GM19463 (cell line): ENCODE data around the gene PBX2.
"Not testable (repeated sequence)": the region's sequence is repeated elsewhere in the genome, so short reads cannot be mapped to it uniquely, and the experiment has no call there.

ENCODE experiments used
- ATAC-seq: cut with Tn5 transposase; IDR thresholded peaks from one replicate; pipeline ENCODE4 v1.9.1; 2021; ENCODE audit warnings: mild to moderate bottlenecking, moderate library complexity; ENCODE audit not compliant: unreplicated experiment

The PBX2 gene

GRCh38 chr6:32203426-32204267 is 13.6 kb upstream of the PBX2 start:
- ATAC-seq, result no peak

- no peak for ATAC-seq
Observed at GRCh38 chr6:32202186-32202585, 12.2 kb upstream of the PBX2 start.

- ATAC-seq, result no peak
Observed at GRCh38 chr6:32200711-32201475, 10.9 kb upstream of the PBX2 start.

GRCh38 chr6:32198866-32199265 is 8.9 kb upstream of the PBX2 start:
- no peak for ATAC-seq

GRCh38 chr6:32198345-32198696 is 8.3 kb upstream of the PBX2 start:
- no peak for ATAC-seq

- no peak for ATAC-seq
Observed at GRCh38 chr6:32196682-32197616, 6.9 kb upstream of the PBX2 start.

- peak; percentile 75 for ATAC-seq
Observed at GRCh38 chr6:32195902-32196681, 6.1 kb upstream of the PBX2 start.

- ATAC-seq, result peak; percentile 76
Observed at GRCh38 chr6:32195652-32195901, 5.6 kb upstream of the PBX2 start.

- no peak for ATAC-seq
Observed at GRCh38 chr6:32194825-32195651, 5.0 kb upstream of the PBX2 start.

- ATAC-seq, result no peak
Observed at GRCh38 chr6:32194388-32194787, 4.4 kb upstream of the PBX2 start.

- not testable (repeated sequence) for ATAC-seq
Observed at GRCh38 chr6:32193096-32193495, 3.1 kb upstream of the PBX2 start.

- no peak for ATAC-seq
Observed at GRCh38 chr6:32192608-32193039, 2.6 kb upstream of the PBX2 start, which contains the start of gene GPSM3. Gene GPSM3, minus strand, starts transcription at chr6:32192643. Its CDS starts 130 bp downstream, at chr6:32192513.

- ATAC-seq, result no peak
Observed at GRCh38 chr6:32191696-32192607, 1.9 kb upstream of the PBX2 start.

GRCh38 chr6:32190911-32191677 is 1.1 kb upstream of the PBX2 start:
- no peak for ATAC-seq

- no peak for ATAC-seq
Observed at GRCh38 chr6:32189742-32190053, 304 bp downstream of the PBX2 start.

- ATAC-seq, result no peak
Observed at GRCh38 chr6:32189069-32189741, 797 bp downstream of the PBX2 start.

- ATAC-seq, result no peak
Observed at GRCh38 chr6:32188381-32189068, 1.5 kb downstream of the PBX2 start.
